WTC11 (cell line): Measurements from ENCODE around the gene CUTA. TPM values are rescaled to one million over a fixed set of nuclear protein-coding genes. Genes with fewer than 3 reads are reported as not detected.

Experiments used
- ATAC-seq: fragments of 200-7000 bp; cut with Tn5 transposase; 2 replicates; pipeline ENCODE4 v1.10.0; 2021; ENCODE audit warnings: mild to moderate bottlenecking, moderate library complexity
- CTCF ChIA-PET: fragments of 300-600 bp; sonication (Branson Sonifier 250); formaldehyde crosslinking; loops from one replicate; lab custom pipeline; 2021; ENCODE audit warnings: antibody characterized with exemption; lab: Charles Lee
- POLR2A ChIA-PET: fragments of 350-600 bp; sonication (Branson Sonifier 250); formaldehyde crosslinking; loops from one replicate; lab custom pipeline; 2021; ENCODE audit warnings: antibody characterized with exemption; lab: Charles Lee
- DNase-seq: peaks from one replicate; pipeline ENCODE4 v3.0.0; 2021; ENCODE audit warnings: low spot score
- H3K27ac Mint-ChIP-seq: 2 replicates; pipeline ENCODE4 v1.8.0; 2021; ENCODE audit warnings: mixed read lengths
- H3K27me3 Mint-ChIP-seq: 2 replicates; pipeline ENCODE4 v1.8.0; 2021; ENCODE audit warnings: low read depth, mild to moderate bottlenecking, moderate library complexity, mixed read lengths
- H3K36me3 Mint-ChIP-seq: 2 replicates; pipeline ENCODE4 v1.8.0; 2021; ENCODE audit warnings: mixed read lengths
- H3K4me1 Mint-ChIP-seq: 2 replicates; pipeline ENCODE4 v1.8.0; 2022; ENCODE audit warnings: mixed read lengths
- H3K4me3 Mint-ChIP-seq: 2 replicates; pipeline ENCODE4 v1.8.0; 2021; ENCODE audit warnings: mild to moderate bottlenecking, moderate library complexity, mixed read lengths
- H3K9me3 Mint-ChIP-seq: 2 replicates; pipeline ENCODE4 v1.8.0; 2021; ENCODE audit warnings: mixed read lengths
- AR ChIP-seq: fragments of 250-450 bp; sonication (Bioruptor Pico); IDR thresholded peaks from 2 replicates; pipeline ENCODE4 v1.9.0; 2021; ENCODE audit warnings: mild to moderate bottlenecking
- ARID4B ChIP-seq: sonication (generic); formaldehyde crosslinking; IDR thresholded peaks from 2 replicates; pipeline ENCODE4 v1.8.0; 2023; ENCODE audit warnings: missing genetic modification reagents, mild to moderate bottlenecking, borderline replicate concordance
- ATF1 ChIP-seq: sonication (generic); formaldehyde crosslinking; IDR thresholded peaks from 2 replicates; pipeline ENCODE4 v1.8.1; 2023; ENCODE audit warnings: mild to moderate bottlenecking, moderate library complexity, missing genetic modification reagents
- FOXP1 ChIP-seq: sonication (generic); formaldehyde crosslinking; IDR thresholded peaks from 2 replicates; pipeline ENCODE4 v1.8.0; 2022; ENCODE audit warnings: missing genetic modification reagents, mild to moderate bottlenecking, moderate library complexity, borderline replicate concordance
- JUN ChIP-seq: sonication (generic); formaldehyde crosslinking; IDR thresholded peaks from 2 replicates; pipeline ENCODE4 v1.8.0; 2023; ENCODE audit warnings: mild to moderate bottlenecking, missing genetic modification reagents
- NFE2L1 ChIP-seq: sonication (generic); formaldehyde crosslinking; IDR thresholded peaks from 2 replicates; pipeline ENCODE4 v1.8.1; 2023; ENCODE audit warnings: missing genetic modification reagents
- NR2C2 ChIP-seq: sonication (generic); formaldehyde crosslinking; IDR thresholded peaks from 2 replicates; pipeline ENCODE4 v1.8.0; 2022; ENCODE audit warnings: mild to moderate bottlenecking, missing genetic modification reagents
- SMAD3 ChIP-seq: sonication (generic); formaldehyde crosslinking; IDR thresholded peaks from 2 replicates; pipeline ENCODE4 v1.8.0; 2022; ENCODE audit warnings: missing genetic modification reagents, mild to moderate bottlenecking, borderline replicate concordance
- SMAD4 ChIP-seq: sonication (generic); formaldehyde crosslinking; IDR thresholded peaks from 2 replicates; pipeline ENCODE4 v1.8.0; 2022; ENCODE audit warnings: mild to moderate bottlenecking, missing genetic modification reagents
- ZBTB21 ChIP-seq: sonication (generic); formaldehyde crosslinking; IDR thresholded peaks from 2 replicates; pipeline ENCODE4 v1.8.1; 2023; ENCODE audit warnings: mild to moderate bottlenecking, missing genetic modification reagents, borderline replicate concordance
- ZNF121 ChIP-seq: sonication (generic); formaldehyde crosslinking; IDR thresholded peaks from 2 replicates; pipeline ENCODE4 v1.8.0; 2023; ENCODE audit warnings: missing genetic modification reagents
- ZNF263 ChIP-seq: sonication (generic); formaldehyde crosslinking; IDR thresholded peaks from 2 replicates; pipeline ENCODE4 v1.8.1; 2022; ENCODE audit warnings: low read depth, mild to moderate bottlenecking, moderate library complexity, missing genetic modification reagents
- ZNF532 ChIP-seq: fragments of 250-450 bp; sonication (Bioruptor Pico); IDR thresholded peaks from 2 replicates; pipeline ENCODE4 v1.9.0; 2021; ENCODE audit warnings: mild to moderate bottlenecking, borderline replicate concordance
- total RNA-seq: library from RNA; stranded (reverse); gene quantifications from 3 replicates; pipeline ENCODE4 v1.2.3, GENCODE V29; 2021

CUTA gene
- total RNA-seq, 1 experiment from 2014 or later: 247 TPM

GRCh38 chr6:33442283-33442682 is 24.4 kb upstream of the CUTA start:
- Mint-ChIP-seq H3K4me3 (no peak overlapping the region), H3K4me1 (no peaks in the 10 kb centered on the region), H3K36me3 (peaks cover 76% of the 10 kb centered on the region), H3K27me3 (no peaks in the 10 kb centered on the region), H3K27ac (no peak overlapping the region), H3K9me3 (no peaks in the 10 kb centered on the region)
- TF ChIP-seq ZNF532 (CRISPR knock-in tag) (no peak), NR2C2 (CRISPR knock-in tag) (no peak), AR (CRISPR knock-in tag) (no peak), FOXP1 (CRISPR knock-in tag) (no peak), ATF1 (no peak), ZNF263 (no peak), ZBTB21 (CRISPR knock-in tag) (no peak), ZNF121 (CRISPR knock-in tag) (no peak), SMAD3 (no peak)
- POLR2A ChIA-PET: interaction anchor here (1.0 kb wide), 1 partner anchor 11 kb away, joined by 3 read pairs; no protein-coding TSS in a partner anchor
- no peak for DNase-seq
- CTCF ChIA-PET: no interaction called here
- ATAC-seq: no peak

GRCh38 chr6:33441457-33441856 is 23.6 kb upstream of the CUTA start:
- ChIA-PET POLR2A (interaction anchor here (1.0 to 2.0 kb wide), 2 partner anchors 11 to 13 kb away, joined by 3 to 5 read pairs; partner anchors contain the start of gene ZBTB9), CTCF (interaction anchor here (1.3 kb wide), 1 partner anchor 9 kb away, joined by 3 read pairs; no protein-coding TSS in a partner anchor)
- no peaks in the 10 kb centered on the region for H3K9me3 Mint-ChIP-seq
- DNase-seq (no peak), ATAC-seq (no peak)
- no peak overlapping the region for H3K27ac Mint-ChIP-seq
- H3K27me3 Mint-ChIP-seq: no peaks in the 10 kb centered on the region
- peaks cover 78% of the 10 kb centered on the region for H3K36me3 Mint-ChIP-seq
- H3K4me1 Mint-ChIP-seq: no peaks in the 10 kb centered on the region
- no peak overlapping the region for H3K4me3 Mint-ChIP-seq
- TF ChIP-seq SMAD4 (CRISPR knock-in tag) (no peak), JUN (CRISPR knock-in tag) (no peak), AR (CRISPR knock-in tag) (no peak), ARID4B (CRISPR knock-in tag) (no peak), NFE2L1 (CRISPR knock-in tag) (no peak), ZNF532 (CRISPR knock-in tag) (no peak)
